OCI-LY1 (cell line): ENCODE measurements around the gene TULP3.

ENCODE experiments used
- H2AFZ ChIP-seq: fragments of 200-600 bp; sonication (generic), shearing (Covaris generic); 2 replicates; pipeline ENCODE4 v1.6.0; 2014; ENCODE audit warnings: antibody characterized with exemption, mild to moderate bottlenecking, low read length
- H3F3A ChIP-seq: fragments of 200-600 bp; sonication (generic), shearing (Covaris generic); 2 replicates; pipeline ENCODE4 v1.6.0; 2014; ENCODE audit warnings: mild to moderate bottlenecking, antibody characterized with exemption, low read length, moderate library complexity; ENCODE audit not compliant: insufficient read depth
- H3K27ac ChIP-seq: fragments of 200-600 bp; sonication (generic); 2 replicates; pipeline ENCODE4 v1.5.1; 2014; ENCODE audit warnings: low read length, mixed run types, mild to moderate bottlenecking, low read depth; ENCODE audit not compliant: poor library complexity, severe bottlenecking
- H3K27me3 ChIP-seq: fragments of 200-600 bp; sonication (generic); 2 replicates; pipeline ENCODE4 v1.6.0; 2014; ENCODE audit warnings: antibody characterized with exemption, mild to moderate bottlenecking, low read length, moderate library complexity; ENCODE audit not compliant: insufficient read depth
- H3K36me3 ChIP-seq: fragments of 200-600 bp; sonication (generic); 2 replicates; pipeline ENCODE4 v1.6.1; 2014; ENCODE audit warnings: mild to moderate bottlenecking, antibody characterized with exemption, low read length, moderate library complexity, mixed read lengths; ENCODE audit not compliant: insufficient read depth
- H3K4me1 ChIP-seq: fragments of 200-600 bp; sonication (generic); 2 replicates; pipeline ENCODE4 v1.5.1; 2014; ENCODE audit warnings: mild to moderate bottlenecking, low read length, moderate library complexity; ENCODE audit not compliant: insufficient read depth, severe bottlenecking
- H3K4me2 ChIP-seq: fragments of 200-600 bp; sonication (generic), shearing (Covaris generic); 2 replicates; pipeline ENCODE4 v1.6.1; 2014; ENCODE audit warnings: low read length
- H3K4me3 ChIP-seq: fragments of 200-600 bp; sonication (generic); 2 replicates; pipeline ENCODE4 v1.5.1; 2014; ENCODE audit warnings: low read length, low read depth, mild to moderate bottlenecking, mixed read lengths; ENCODE audit not compliant: poor library complexity, severe bottlenecking
- H3K79me2 ChIP-seq: fragments of 200-600 bp; shearing (Covaris generic); 2 replicates; pipeline ENCODE4 v1.6.1; 2016; ENCODE audit warnings: mixed run types, low read length, mixed read lengths; ENCODE audit not compliant: insufficient read depth
- H3K9ac ChIP-seq: fragments of 200-600 bp; sonication (generic), shearing (Covaris generic); 2 replicates; pipeline ENCODE4 v1.6.1; 2014; ENCODE audit warnings: mild to moderate bottlenecking, low read length, mixed read lengths
- H3K9me2 ChIP-seq: fragments of 200-600 bp; sonication (generic), shearing (Covaris generic); 2 replicates; pipeline ENCODE4 v1.6.1; 2014; ENCODE audit warnings: low read depth, mild to moderate bottlenecking, low read length, mixed read lengths
- H3K9me3 ChIP-seq: fragments of 200-600 bp; shearing (Covaris generic); 2 replicates; pipeline ENCODE4 v1.6.1; 2014; ENCODE audit warnings: low read length, mixed read lengths
- H4K20me1 ChIP-seq: fragments of 200-600 bp; sonication (generic), shearing (Covaris generic); 2 replicates; pipeline ENCODE4 v1.6.0; 2016; ENCODE audit warnings: mild to moderate bottlenecking, low read length; ENCODE audit not compliant: insufficient read depth
- CTCF ChIP-seq: fragments of 200-600 bp; sonication (generic), shearing (Covaris generic); IDR thresholded peaks from 2 replicates; pipeline ENCODE4 v1.5.1; 2017; ENCODE audit warnings: mild to moderate bottlenecking, antibody characterized with exemption, low read length, moderate library complexity, mixed read lengths
- EZH2 ChIP-seq: fragments of 200-600 bp; sonication (generic), shearing (Covaris generic); IDR thresholded peaks from 2 replicates; pipeline ENCODE4 v1.8.0; 2017; ENCODE audit warnings: borderline replicate concordance, mixed run types, mild to moderate bottlenecking, antibody characterized with exemption, low read length, moderate library complexity, mixed read lengths

Gene TULP3

GRCh38 chr12:2884810-2885209 lies 5.9 kb upstream of the TULP3 start:
- H3K4me2 ChIP-seq = no peak overlapping the region

DNA sequence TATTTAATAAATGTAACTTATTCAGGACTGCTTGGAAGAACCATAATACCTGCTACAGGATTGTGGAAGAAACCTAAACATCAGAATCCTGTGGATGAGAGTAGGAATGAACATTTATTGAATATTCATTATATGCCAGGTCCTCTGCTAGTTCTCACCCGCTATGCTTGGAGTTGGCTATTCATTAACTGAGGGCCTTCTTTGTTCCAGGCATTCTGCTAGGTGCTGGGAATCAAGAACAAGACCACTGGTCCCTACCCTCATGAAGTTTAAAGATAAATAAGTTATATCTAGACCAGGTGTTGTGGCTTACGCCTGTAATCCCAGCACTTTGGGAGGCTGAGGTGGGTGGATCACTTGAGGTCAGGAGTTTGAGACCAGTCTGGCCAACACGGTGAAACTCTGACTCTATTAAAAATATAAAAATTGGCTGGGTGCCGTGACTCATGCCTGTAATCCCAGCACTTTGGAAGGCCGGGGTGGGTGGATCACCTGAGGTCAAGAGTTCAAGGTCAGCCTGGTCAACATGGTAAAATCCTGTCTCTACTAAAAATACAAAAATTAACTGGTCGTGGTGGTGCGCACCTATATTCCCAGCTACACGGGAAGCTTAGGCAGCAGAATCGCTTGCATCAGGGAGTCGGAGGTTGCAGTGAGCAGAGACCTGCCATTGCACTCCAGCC lies 3.8 kb upstream of the TULP3 start:
- Histone ChIP-seq H3F3A (peaks cover 5% of the 10 kb centered on the region; the same call in 1 of the 2 replicates), H4K20me1 (no peaks in the 10 kb centered on the region), H3K79me2 (peaks cover 5% of the 10 kb centered on the region), H3K4me1 (peaks cover 19% of the 10 kb centered on the region), H3K27me3 (no peaks in the 10 kb centered on the region), H3K4me2 (no peak overlapping the region), H3K4me3 (no peak overlapping the region), H3K27ac (no peak overlapping the region), H3K9me2 (no peaks in the 10 kb centered on the region), H3K9me3 (no peaks in the 10 kb centered on the region), H3K9ac (no peak overlapping the region), H3K36me3 (peaks cover 25% of the 10 kb centered on the region), H2AFZ (no peak overlapping the region)
- TF ChIP-seq EZH2 (no peak), CTCF (no peak)

More at GRCh38 chr12:2884810-2885209, 5.9 kb upstream of the TULP3 start:
- H3F3A ChIP-seq = peaks cover 5% of the 10 kb centered on the region; the same call in 1 of the 2 replicates
- no peak overlapping the region for H3K27ac ChIP-seq
- no peak overlapping the region for H3K4me3 ChIP-seq
- peaks cover 6% of the 10 kb centered on the region for H3K4me1 ChIP-seq
- no peaks in the 10 kb centered on the region for H3K9me3 ChIP-seq
- no peaks in the 10 kb centered on the region for H3K9me2 ChIP-seq
- H3K27me3 ChIP-seq = no peaks in the 10 kb centered on the region
- H3K36me3 ChIP-seq = peaks cover 32% of the 10 kb centered on the region
- no peak overlapping the region for H2AFZ ChIP-seq
- TF ChIP-seq EZH2 = no peak
- TF ChIP-seq CTCF = no peak
- no peak overlapping the region for H3K9ac ChIP-seq
- H4K20me1 ChIP-seq = no peaks in the 10 kb centered on the region
- H3K79me2 ChIP-seq = peaks cover 2% of the 10 kb centered on the region

DNA sequence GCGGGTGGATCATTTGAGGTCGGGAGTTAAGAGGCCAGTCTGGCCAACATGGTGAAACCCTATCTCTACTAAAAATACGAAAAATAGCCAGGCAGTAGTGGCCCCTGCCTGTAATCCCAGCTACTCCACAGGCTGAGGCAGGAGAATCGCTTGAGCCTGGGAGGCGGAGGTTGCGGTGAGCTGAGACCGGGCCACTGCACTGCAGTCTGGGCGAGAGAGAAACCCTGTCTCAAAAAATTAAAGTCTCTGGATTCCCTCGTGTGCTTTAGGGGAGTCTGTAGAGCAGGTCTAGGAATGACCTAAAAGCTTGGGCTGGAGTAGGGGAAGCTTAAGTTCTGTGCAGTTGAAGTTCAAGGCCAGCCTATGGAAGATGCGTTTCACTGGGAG lies 697 bp upstream of the TULP3 start:
- peaks cover 5% of the 10 kb centered on the region; the same call in 1 of the 2 replicates for H3F3A ChIP-seq
- TF ChIP-seq EZH2 (no peak), CTCF (no peak)
- H3K27me3 ChIP-seq = no peaks in the 10 kb centered on the region
- no peaks in the 10 kb centered on the region for H3K9me3 ChIP-seq
- H4K20me1 ChIP-seq = no peaks in the 10 kb centered on the region
- peak overlapping the region; percentile 70 for H3K9ac ChIP-seq
- peaks cover 19% of the 10 kb centered on the region for H3K4me1 ChIP-seq
- peaks cover 6% of the 10 kb centered on the region; the same call in 1 of the 2 replicates for H3K79me2 ChIP-seq
- H3K4me2 ChIP-seq = peak overlapping the region; percentile 70
- H2AFZ ChIP-seq = peak overlapping the region; percentile 27; the same call in 1 of the 2 replicates
- H3K9me2 ChIP-seq = no peaks in the 10 kb centered on the region
- H3K4me3 ChIP-seq = peak overlapping the region; percentile 72
- H3K36me3 ChIP-seq = peaks cover 25% of the 10 kb centered on the region
- peak overlapping the region; percentile 44 for H3K27ac ChIP-seq
